SK-N-SH (cell line): Measurements from ENCODE around the gene TBC1D20. TPM values are rescaled to one million over a fixed set of nuclear protein-coding genes. Genes with fewer than 3 reads are reported as not detected.

Source experiments
- CTCF ChIA-PET: fragments of 300-600, 350-600 bp; formaldehyde crosslinking; extraction: SDS; loops from one replicate; lab custom pipeline; 2021; lab: Yijun Ruan, JAX
- POLR2A ChIA-PET: fragments of 350-600 bp; sonication (Branson Sonifier 250); formaldehyde crosslinking; extraction: SDS; loops from one replicate; lab custom pipeline; 2020; ENCODE audit warnings: antibody characterized with exemption, inconsistent platforms; lab: Yijun Ruan, JAX
- DNase-seq: peaks from one replicate; pipeline ENCODE4 v3.0.0; 2012
- H2AFZ ChIP-seq: fragments of 200-600 bp; sonication (generic); 2 replicates; pipeline ENCODE4 v1.8.1; 2016; ENCODE audit warnings: antibody characterized with exemption, mild to moderate bottlenecking, low read depth
- H3F3A ChIP-seq: fragments of 200-600 bp; sonication (generic); replicated peaks from 2 replicates; pipeline ENCODE3; 2016; ENCODE audit warnings: antibody characterized with exemption, mild to moderate bottlenecking; ENCODE audit not compliant: insufficient read depth
- H3K27ac ChIP-seq, 2 experiments: fragments of 200-500 bp in 1 of 2; fragments of 200-600 bp in 1 of 2; sonication (Bioruptor generic) in 1 of 2; sonication (generic), shearing (Covaris generic) in 1 of 2; 2 replicates each; pipeline versions ENCODE4 v1.5.1 to v1.6.1; 2014 to 2016; ENCODE audit warnings: low read depth in 2 of 2, inconsistent platforms in 1 of 2, low read length in 1 of 2, mild to moderate bottlenecking in 1 of 2, mixed read lengths in 1 of 2
- H3K27me3 ChIP-seq: fragments of 200-600 bp; sonication (generic), shearing (Covaris generic); 2 replicates; pipeline ENCODE4 v1.6.1; 2016; ENCODE audit warnings: mixed run types; ENCODE audit not compliant: insufficient read depth
- H3K36me3 ChIP-seq, 2 experiments: fragments of 200-500 bp in 1 of 2; fragments of 200-600 bp in 1 of 2; sonication (Bioruptor generic) in 1 of 2; sonication (generic) in 1 of 2; replicated peaks in 1 of 2; 2 replicates each; pipeline versions ENCODE3 to v1.5.1; 2014 to 2016; ENCODE audit warnings: low read length in 1 of 2, mild to moderate bottlenecking in 1 of 2; ENCODE audit not compliant: insufficient read depth in 2 of 2, control insufficient read depth in 1 of 2
- H3K4me1 ChIP-seq, 2 experiments: fragments of 200-500 bp in 1 of 2; fragments of 200-600 bp in 1 of 2; sonication (Bioruptor generic) in 1 of 2; sonication (generic), shearing (Covaris generic) in 1 of 2; 2 replicates each; pipeline versions ENCODE4 v1.5.1 to v1.6.1; 2014 to 2016; ENCODE audit warnings: low read depth in 1 of 2, low read length in 1 of 2, mixed run types in 1 of 2; ENCODE audit not compliant: insufficient read depth in 2 of 2, control insufficient read depth in 1 of 2
- H3K4me2 ChIP-seq: fragments of 200-600 bp; sonication (generic), shearing (Covaris generic); 2 replicates; pipeline ENCODE4 v1.6.1; 2017; ENCODE audit warnings: mixed run types
- H3K4me3 ChIP-seq, 2 experiments: fragments of 200-500 bp in 1 of 2; fragments of 200-600 bp in 1 of 2; sonication (Bioruptor generic) in 1 of 2; sonication (generic), shearing (Covaris generic) in 1 of 2; 2 replicates each; pipeline versions ENCODE4 v1.5.1 to v1.8.1; 2014 to 2016; ENCODE audit warnings: low read depth in 2 of 2, inconsistent platforms in 1 of 2, low read length in 1 of 2, mild to moderate bottlenecking in 1 of 2, mixed read lengths in 1 of 2, moderate library complexity in 1 of 2
- H3K79me2 ChIP-seq: fragments of 200-600 bp; sonication (generic); 2 replicates; pipeline ENCODE4 v1.8.1; 2017; ENCODE audit warnings: mild to moderate bottlenecking; ENCODE audit not compliant: insufficient read depth
- H3K9ac ChIP-seq: fragments of 200-600 bp; sonication (generic); 2 replicates; pipeline ENCODE4 v1.6.1; 2017; ENCODE audit warnings: mixed run types
- H3K9me2 ChIP-seq: fragments of 200-600 bp; sonication (generic); 2 replicates; pipeline ENCODE4 v1.6.1; 2017; ENCODE audit warnings: mixed run types
- H3K9me3 ChIP-seq: fragments of 200-600 bp; sonication (generic); 2 replicates; pipeline ENCODE4 v1.6.1; 2017; ENCODE audit warnings: mixed run types, mild to moderate bottlenecking, moderate library complexity
- H4K20me1 ChIP-seq: fragments of 200-600 bp; sonication (generic); 2 replicates; pipeline ENCODE4 v1.6.1; 2017; ENCODE audit warnings: mild to moderate bottlenecking, mixed run types; ENCODE audit not compliant: insufficient read depth
- EP300 ChIP-seq, 2 experiments: IDR thresholded peaks; 2 replicates each; pipeline versions ENCODE4 v1.4.0 to v1.6.1; 2012; ENCODE audit warnings: borderline replicate concordance in 1 of 2, low read depth in 1 of 2, low read length in 1 of 2
- EZH2phosphoT487 ChIP-seq: fragments of 200-600 bp; sonication (generic); IDR thresholded peaks from 2 replicates; pipeline ENCODE4 v1.6.1; 2017; ENCODE audit warnings: low read depth, mixed run types, mild to moderate bottlenecking, antibody characterized with exemption, moderate library complexity, borderline replicate concordance
- FOXJ3 ChIP-seq: sonication (generic); formaldehyde crosslinking; IDR thresholded peaks from 2 replicates; pipeline ENCODE4 v1.5.1; 2020; ENCODE audit warnings: mild to moderate bottlenecking, missing genetic modification reagents
- GABPA ChIP-seq: IDR thresholded peaks from 2 replicates; pipeline ENCODE4 v1.4.0; 2012; ENCODE audit warnings: low read depth, mild to moderate bottlenecking
- JUND ChIP-seq: IDR thresholded peaks from 2 replicates; pipeline ENCODE4 v1.4.0; 2012
- MAX ChIP-seq: IDR thresholded peaks from 2 replicates; pipeline ENCODE4 v1.4.0; 2012; ENCODE audit warnings: low read depth
- NFIC ChIP-seq: IDR thresholded peaks from 2 replicates; pipeline ENCODE4 v1.4.0; 2012; ENCODE audit warnings: borderline replicate concordance
- NRF1 ChIP-seq: IDR thresholded peaks from 2 replicates; pipeline ENCODE4 v1.6.1; 2012; ENCODE audit warnings: low read depth, mild to moderate bottlenecking, low read length
- TAF1 ChIP-seq: IDR thresholded peaks from 2 replicates; pipeline ENCODE4 v1.6.1; 2012; ENCODE audit warnings: low read depth, mild to moderate bottlenecking, low read length, moderate library complexity, borderline replicate concordance
- TCF12 ChIP-seq: IDR thresholded peaks from 2 replicates; pipeline ENCODE4 v1.4.0; 2012
- USF1 ChIP-seq: IDR thresholded peaks from 2 replicates; pipeline ENCODE4 v1.4.0; 2012; ENCODE audit warnings: low read depth, borderline replicate concordance
- USF2 ChIP-seq: fragments of 150-350 bp; IDR thresholded peaks from 2 replicates; pipeline ENCODE4 v1.6.1; 2017; ENCODE audit warnings: antibody characterized with exemption, low read length, low read depth, borderline replicate concordance
- YY1 ChIP-seq: IDR thresholded peaks from 2 replicates; pipeline ENCODE4 v1.4.0; 2012; ENCODE audit warnings: low read depth, mild to moderate bottlenecking
- WGBS: methylation state at CpG from one replicate; pipeline ENCODE4 v1.1.6; 2017; ENCODE audit warnings: low lambda C conversion rate; 5-methylcytosine and 5-hydroxymethylcytosine counted together
- polyA plus RNA-seq, 3 experiments: library from polyadenylated mRNA; depleted of rRNA; stranded (reverse); fragments of >200 nt; gene quantifications; 2 replicates each; pipeline ENCODE4 v1.2.3, GENCODE V29; 2012
- TF ChIP-seq, protein P1 (sequence below): IDR thresholded peaks from 2 replicates; pipeline ENCODE4 v1.4.0; 2012; ENCODE audit warnings: low read depth, borderline replicate concordance
- TF ChIP-seq, protein P2 (sequence below): fragments of 150-350 bp; IDR thresholded peaks from 2 replicates; pipeline ENCODE4 v1.6.1; 2016; ENCODE audit warnings: mild to moderate bottlenecking, low read depth, low read length
- TF ChIP-seq, protein P3 (sequence below): IDR thresholded peaks from 2 replicates; pipeline ENCODE4; 2012
- TF ChIP-seq, protein P4 (sequence below): fragments of 200-600 bp; sonication (generic); IDR thresholded peaks from 2 replicates; pipeline ENCODE4 v1.6.1; 2017; ENCODE audit warnings: antibody characterized with exemption, mild to moderate bottlenecking, moderate library complexity

The TBC1D20 gene
- polyA plus RNA-seq, 1 of the 3 experiments (the other 2 are of a cell fraction), result 27.7 TPM

GRCh38 chr20:443223-443775, 19.0 kb downstream of the TBC1D20 start:
- Histone ChIP-seq H3K9me3 (no peaks in the 10 kb centered on the region), H3K4me3 (no peak overlapping the region), H3K27me3 (no peaks in the 10 kb centered on the region), H3K27ac (no peak overlapping the region), H3K9me2 (no peaks in the 10 kb centered on the region), H2AFZ (no peak overlapping the region), H3K4me1 (peaks cover 0 to 13% of the 10 kb centered on the region in 2 experiments; a peak in 2 of 4 replicates), H3K36me3 (peaks cover 58 to 60% of the 10 kb centered on the region in 2 experiments), H4K20me1 (peaks cover 14% of the 10 kb centered on the region), H3K79me2 (peaks cover 36% of the 10 kb centered on the region), H3K9ac (no peak overlapping the region), H3K4me2 (no peak overlapping the region), H3F3A (peaks cover 12% of the 10 kb centered on the region)
- ChIA-PET CTCF (interaction anchor here (0.8 to 1.8 kb wide), 3 partner anchors 12 to 90 kb away, joined by 3 to 6 read pairs (median 3); no protein-coding TSS in a partner anchor), POLR2A (no interaction called here)
- DNase-seq, result no peak
- WGBS, result 93% methylated on average over 4 of the region's 4 CpGs
- TF ChIP-seq EZH2phosphoT487, result no peak
- TF ChIP-seq JUND, result no peak
- TF ChIP-seq TCF12, result no peak
- TF ChIP-seq, protein P1, sequence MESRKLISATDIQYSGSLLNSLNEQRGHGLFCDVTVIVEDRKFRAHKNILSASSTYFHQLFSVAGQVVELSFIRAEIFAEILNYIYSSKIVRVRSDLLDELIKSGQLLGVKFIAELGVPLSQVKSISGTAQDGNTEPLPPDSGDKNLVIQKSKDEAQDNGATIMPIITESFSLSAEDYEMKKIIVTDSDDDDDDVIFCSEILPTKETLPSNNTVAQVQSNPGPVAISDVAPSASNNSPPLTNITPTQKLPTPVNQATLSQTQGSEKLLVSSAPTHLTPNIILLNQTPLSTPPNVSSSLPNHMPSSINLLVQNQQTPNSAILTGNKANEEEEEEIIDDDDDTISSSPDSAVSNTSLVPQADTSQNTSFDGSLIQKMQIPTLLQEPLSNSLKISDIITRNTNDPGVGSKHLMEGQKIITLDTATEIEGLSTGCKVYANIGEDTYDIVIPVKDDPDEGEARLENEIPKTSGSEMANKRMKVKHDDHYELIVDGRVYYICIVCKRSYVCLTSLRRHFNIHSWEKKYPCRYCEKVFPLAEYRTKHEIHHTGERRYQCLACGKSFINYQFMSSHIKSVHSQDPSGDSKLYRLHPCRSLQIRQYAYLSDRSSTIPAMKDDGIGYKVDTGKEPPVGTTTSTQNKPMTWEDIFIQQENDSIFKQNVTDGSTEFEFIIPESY, result no peak
- TF ChIP-seq, protein P2, sequence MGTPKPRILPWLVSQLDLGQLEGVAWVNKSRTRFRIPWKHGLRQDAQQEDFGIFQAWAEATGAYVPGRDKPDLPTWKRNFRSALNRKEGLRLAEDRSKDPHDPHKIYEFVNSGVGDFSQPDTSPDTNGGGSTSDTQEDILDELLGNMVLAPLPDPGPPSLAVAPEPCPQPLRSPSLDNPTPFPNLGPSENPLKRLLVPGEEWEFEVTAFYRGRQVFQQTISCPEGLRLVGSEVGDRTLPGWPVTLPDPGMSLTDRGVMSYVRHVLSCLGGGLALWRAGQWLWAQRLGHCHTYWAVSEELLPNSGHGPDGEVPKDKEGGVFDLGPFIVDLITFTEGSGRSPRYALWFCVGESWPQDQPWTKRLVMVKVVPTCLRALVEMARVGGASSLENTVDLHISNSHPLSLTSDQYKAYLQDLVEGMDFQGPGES, result no peak
- no peak for TF ChIP-seq USF2
- TF ChIP-seq, protein P3, sequence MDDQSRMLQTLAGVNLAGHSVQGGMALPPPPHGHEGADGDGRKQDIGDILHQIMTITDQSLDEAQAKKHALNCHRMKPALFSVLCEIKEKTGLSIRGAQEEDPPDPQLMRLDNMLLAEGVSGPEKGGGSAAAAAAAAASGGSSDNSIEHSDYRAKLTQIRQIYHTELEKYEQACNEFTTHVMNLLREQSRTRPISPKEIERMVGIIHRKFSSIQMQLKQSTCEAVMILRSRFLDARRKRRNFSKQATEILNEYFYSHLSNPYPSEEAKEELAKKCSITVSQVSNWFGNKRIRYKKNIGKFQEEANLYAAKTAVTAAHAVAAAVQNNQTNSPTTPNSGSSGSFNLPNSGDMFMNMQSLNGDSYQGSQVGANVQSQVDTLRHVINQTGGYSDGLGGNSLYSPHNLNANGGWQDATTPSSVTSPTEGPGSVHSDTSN, result no peak
- no peak for TF ChIP-seq YY1
- no peak for TF ChIP-seq TAF1
- no peak for TF ChIP-seq USF1
- TF ChIP-seq, protein P4, sequence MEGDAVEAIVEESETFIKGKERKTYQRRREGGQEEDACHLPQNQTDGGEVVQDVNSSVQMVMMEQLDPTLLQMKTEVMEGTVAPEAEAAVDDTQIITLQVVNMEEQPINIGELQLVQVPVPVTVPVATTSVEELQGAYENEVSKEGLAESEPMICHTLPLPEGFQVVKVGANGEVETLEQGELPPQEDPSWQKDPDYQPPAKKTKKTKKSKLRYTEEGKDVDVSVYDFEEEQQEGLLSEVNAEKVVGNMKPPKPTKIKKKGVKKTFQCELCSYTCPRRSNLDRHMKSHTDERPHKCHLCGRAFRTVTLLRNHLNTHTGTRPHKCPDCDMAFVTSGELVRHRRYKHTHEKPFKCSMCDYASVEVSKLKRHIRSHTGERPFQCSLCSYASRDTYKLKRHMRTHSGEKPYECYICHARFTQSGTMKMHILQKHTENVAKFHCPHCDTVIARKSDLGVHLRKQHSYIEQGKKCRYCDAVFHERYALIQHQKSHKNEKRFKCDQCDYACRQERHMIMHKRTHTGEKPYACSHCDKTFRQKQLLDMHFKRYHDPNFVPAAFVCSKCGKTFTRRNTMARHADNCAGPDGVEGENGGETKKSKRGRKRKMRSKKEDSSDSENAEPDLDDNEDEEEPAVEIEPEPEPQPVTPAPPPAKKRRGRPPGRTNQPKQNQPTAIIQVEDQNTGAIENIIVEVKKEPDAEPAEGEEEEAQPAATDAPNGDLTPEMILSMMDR, result no peak
- TF ChIP-seq NRF1, result no peak
- TF ChIP-seq MAX, result no peak
- TF ChIP-seq FOXJ3 (CRISPR knock-in tag), result no peak
- TF ChIP-seq EP300 (IDR thresholded peaks at IDR 0.05; ENCODE audit: borderline replicate concordance in 1 of 2, low read depth in 1 of 2, low read length in 1 of 2), result no peak
- TF ChIP-seq NFIC, result no peak
- no peak for TF ChIP-seq GABPA
- TF ChIP-seq, all 33 proteins: peak for 0
